GM12891 (cell line): Measurements from ENCODE around the gene CNOT6L.

Experiments
- DNase-seq: peaks from one replicate; pipeline ENCODE4 v3.0.0; 2011; ENCODE audit warnings: low spot score; ENCODE audit not compliant: insufficient read length
- FAIRE-seq: peaks from 2 replicates; lab custom pipeline; 2011; peaks lifted over from hg19 to GRCh38; lab: Jason Lieb, UNC
- PAX5 ChIP-seq: IDR thresholded peaks from 2 replicates; pipeline ENCODE4 v1.6.1; 2011; ENCODE audit warnings: low read length, moderate library complexity, mild to moderate bottlenecking; ENCODE audit not compliant: insufficient read depth, severe bottlenecking
- POLR2A ChIP-seq: IDR thresholded peaks from 2 replicates; pipeline ENCODE4 v1.6.1; 2011; ENCODE audit warnings: low read depth, low read length, control low read depth
- POLR2AphosphoS5 ChIP-seq: IDR thresholded peaks from 2 replicates; pipeline ENCODE4 v1.6.1; 2011; ENCODE audit warnings: low read depth, low read length, control low read depth
- POU2F2 ChIP-seq: IDR thresholded peaks from 2 replicates; pipeline ENCODE4 v1.6.1; 2011; ENCODE audit warnings: low read depth, mild to moderate bottlenecking, control low read depth, low read length, moderate library complexity
- SPI1 ChIP-seq: IDR thresholded peaks from 2 replicates; pipeline ENCODE4 v1.6.1; 2011; ENCODE audit warnings: low read depth, low read length, control low read depth
- TAF1 ChIP-seq: IDR thresholded peaks from 2 replicates; pipeline ENCODE4 v1.6.1; 2011; ENCODE audit warnings: low read depth, low read length, control low read depth

CNOT6L gene

GRCh38 chr4:77852892-77853495 lies 33.8 kb upstream of the CNOT6L start:
- TF ChIP-seq POU2F2, result no peak
- 0 out of 2 replicates have a peak, but pooled peaks have one; percentile 1 for TF ChIP-seq SPI1
- TF ChIP-seq POLR2A, result no peak
- DNase-seq, result peak; percentile 14
- FAIRE-seq, result peak; percentile 81

- FAIRE-seq (no peak), DNase-seq (no peak)
- TF ChIP-seq POLR2A, result no peak
- TF ChIP-seq SPI1, result no peak
- TF ChIP-seq POU2F2, result no peak
- no peak for TF ChIP-seq POLR2AphosphoS5
- no peak for TF ChIP-seq TAF1
- no peak for TF ChIP-seq PAX5
These were observed 30.3 kb upstream of the CNOT6L start for GRCh38 chr4:77849278-77849965.

GRCh38 chr4:77848508-77848907 lies 29.3 kb upstream of the CNOT6L start:
- no peak for DNase-seq
- FAIRE-seq, result no peak
- no peak for TF ChIP-seq POU2F2
- TF ChIP-seq PAX5, result no peak
- no peak for TF ChIP-seq TAF1
- no peak for TF ChIP-seq POLR2A
- no peak for TF ChIP-seq POLR2AphosphoS5
- TF ChIP-seq SPI1, result no peak

GRCh38 chr4:77845929-77846328 lies 26.8 kb upstream of the CNOT6L start:
- TF ChIP-seq POLR2AphosphoS5 (no peak), SPI1 (no peak), TAF1 (no peak), POLR2A (no peak), POU2F2 (no peak), PAX5 (no peak)
- no peak for FAIRE-seq
- DNase-seq, result no peak

GRCh38 chr4:77845400-77845799 lies 26.2 kb upstream of the CNOT6L start:
- DNase-seq (no peak), FAIRE-seq (no peak)
- TF ChIP-seq POLR2AphosphoS5 (no peak), SPI1 (no peak), PAX5 (no peak), POU2F2 (no peak), POLR2A (no peak), TAF1 (no peak)

- DNase-seq (no peak), FAIRE-seq (no peak)
- TF ChIP-seq PAX5 (no peak), TAF1 (no peak), POLR2A (no peak), POU2F2 (no peak), SPI1 (no peak)
These were observed 25.2 kb upstream of the CNOT6L start for GRCh38 chr4:77844363-77844762.

- FAIRE-seq (no peak), DNase-seq (no peak)
- TF ChIP-seq POLR2AphosphoS5, result no peak
- TF ChIP-seq PAX5, result no peak
- TF ChIP-seq TAF1, result no peak
- no peak for TF ChIP-seq POLR2A
- TF ChIP-seq POU2F2, result no peak
- TF ChIP-seq SPI1, result no peak
These were observed 24.5 kb upstream of the CNOT6L start for GRCh38 chr4:77843628-77844027.

GRCh38 chr4:77834403-77834802 lies 15.2 kb upstream of the CNOT6L start:
- DNase-seq (no peak), FAIRE-seq (no peak)
- no peak for TF ChIP-seq POU2F2
- no peak for TF ChIP-seq TAF1
- no peak for TF ChIP-seq PAX5
- TF ChIP-seq SPI1, result no peak
- TF ChIP-seq POLR2A, result no peak
- no peak for TF ChIP-seq POLR2AphosphoS5

- no peak for FAIRE-seq
These were observed 14.1 kb upstream of the CNOT6L start for GRCh38 chr4:77833126-77833724.

GRCh38 chr4:77827343-77827742 lies 8.2 kb upstream of the CNOT6L start:
- no peak for FAIRE-seq
- TF ChIP-seq SPI1, result no peak
- TF ChIP-seq POLR2AphosphoS5, result no peak
- DNase-seq, result no peak

More at GRCh38 chr4:77833126-77833724, 14.1 kb upstream of the CNOT6L start:
- no peak for DNase-seq
- TF ChIP-seq TAF1, result no peak
- TF ChIP-seq SPI1, result no peak
- TF ChIP-seq PAX5, result no peak
- TF ChIP-seq POLR2A, result no peak
- no peak for TF ChIP-seq POU2F2
- TF ChIP-seq POLR2AphosphoS5, result no peak

- DNase-seq (no peak), FAIRE-seq (no peak)
- TF ChIP-seq SPI1 (0 out of 2 replicates have a peak, but pooled peaks have one; percentile 14), POLR2AphosphoS5 (no peak)
These were observed 7.1 kb upstream of the CNOT6L start for GRCh38 chr4:77826275-77826674.
